HT-29 (cell line): ENCODE measurements around the gene NEURL1B. TPM values are rescaled to one million over a fixed set of nuclear protein-coding genes. Genes with fewer than 3 reads are reported as not detected.

Experiments
- DNase-seq: peaks from one replicate; pipeline ENCODE4 v3.0.0-alpha.2; 2015; ENCODE audit warnings: low spot score
- small RNA-seq: library from RNA; depleted of rRNA; stranded (forward); fragments of <200 nt; gene quantifications from one replicate; pipeline ENCODE3, GENCODE V24; 2014
- total RNA-seq: library from RNA; depleted of rRNA; stranded (reverse); fragments of >200 nt; shearing (Covaris generic); gene quantifications from 2 replicates; pipeline ENCODE4 v1.2.3, GENCODE V29; 2014; rRNA removed

NEURL1B gene
- total RNA-seq, 1 experiment from 2014 or later: 0.79 TPM

GRCh38 chr5:172730222-172730621 lies 89.2 kb downstream of the NEURL1B start:
- no peak for DNase-seq

- peak; percentile 93 for DNase-seq
These were observed 90.1 kb downstream of the NEURL1B start for GRCh38 chr5:172730981-172731679.

- no peak for DNase-seq
These were observed 90.6 kb downstream of the NEURL1B start for GRCh38 chr5:172731680-172732074.

GRCh38 chr5:172732201-172732865 lies 91.3 kb downstream of the NEURL1B start:
- no peak for DNase-seq

GRCh38 chr5:172733131-172733973 lies 92.3 kb downstream of the NEURL1B start:
- peak; percentile 86 for DNase-seq

GRCh38 chr5:172733974-172734346 lies 92.9 kb downstream of the NEURL1B start:
- no peak for DNase-seq

- DNase-seq: no peak
These were observed 94.2 kb downstream of the NEURL1B start for GRCh38 chr5:172735141-172735831.

- no peak for DNase-seq
These were observed 95.6 kb downstream of the NEURL1B start for GRCh38 chr5:172736508-172737135.

- DNase-seq: no peak
These were observed 98.3 kb downstream of the NEURL1B start for GRCh38 chr5:172739375-172739774.

- peak; percentile 85 for DNase-seq
These were observed 99.6 kb downstream of the NEURL1B start for GRCh38 chr5:172740428-172741205.

Small RNAs within 50 kb of the gene (small RNA-seq; reads per million reads assigned to genes)
- gene AC027309.2: 0.43 reads per million
- not detected for gene MIR5003

Other genes starting within 250 kb of the NEURL1B start
- 1.3 and 1.9 TPM in 2 replicates for gene SH3PXD2B, start 186.7 kb upstream of the NEURL1B start, total RNA-seq
- gene DUSP1, start 129.9 kb downstream of the NEURL1B start, total RNA-seq: 275 and 286 TPM in 2 replicates
- 132 and 159 TPM in 2 replicates for gene ERGIC1, start 193.0 kb downstream of the NEURL1B start, total RNA-seq